NB4 (cell line): Measurements from ENCODE around the gene FIBCD1.

ENCODE experiments used
- POLR2A ChIP-seq: IDR thresholded peaks from 2 replicates; pipeline ENCODE4 v1.6.1; 2011; ENCODE audit warnings: mild to moderate bottlenecking; ENCODE audit not compliant: insufficient read length; ENCODE audit errors: extremely low read depth
- TF ChIP-seq, protein P1 (sequence below): IDR thresholded peaks from one replicate; pipeline ENCODE4 v1.5.1; 2012; ENCODE audit warnings: low read depth, low read length

DNA sequence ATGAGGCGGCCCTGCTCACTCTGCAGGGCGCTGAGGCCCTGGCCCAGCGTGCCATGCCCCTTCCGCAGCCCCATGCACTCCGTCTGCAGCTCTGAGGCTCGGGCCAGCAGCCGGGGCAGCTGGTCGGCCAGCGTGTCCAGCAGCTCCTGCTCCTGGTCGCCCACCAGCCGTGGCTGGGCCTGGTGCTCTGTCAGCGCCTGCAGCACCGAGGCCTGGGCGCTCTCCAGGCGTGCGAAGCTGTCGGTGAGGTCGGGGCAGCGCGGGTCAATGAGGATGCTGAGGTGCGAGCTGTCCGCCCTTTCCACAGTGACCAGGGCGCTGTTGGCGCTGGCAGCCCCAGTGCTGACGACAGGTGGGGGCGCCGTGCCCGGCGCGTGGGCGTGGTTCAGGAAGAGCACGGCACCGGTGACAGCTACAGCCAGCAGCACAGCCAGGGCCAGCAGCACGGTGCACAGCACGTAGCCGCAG is 9.4 kb downstream of the FIBCD1 start:
- TF ChIP-seq, protein P1, sequence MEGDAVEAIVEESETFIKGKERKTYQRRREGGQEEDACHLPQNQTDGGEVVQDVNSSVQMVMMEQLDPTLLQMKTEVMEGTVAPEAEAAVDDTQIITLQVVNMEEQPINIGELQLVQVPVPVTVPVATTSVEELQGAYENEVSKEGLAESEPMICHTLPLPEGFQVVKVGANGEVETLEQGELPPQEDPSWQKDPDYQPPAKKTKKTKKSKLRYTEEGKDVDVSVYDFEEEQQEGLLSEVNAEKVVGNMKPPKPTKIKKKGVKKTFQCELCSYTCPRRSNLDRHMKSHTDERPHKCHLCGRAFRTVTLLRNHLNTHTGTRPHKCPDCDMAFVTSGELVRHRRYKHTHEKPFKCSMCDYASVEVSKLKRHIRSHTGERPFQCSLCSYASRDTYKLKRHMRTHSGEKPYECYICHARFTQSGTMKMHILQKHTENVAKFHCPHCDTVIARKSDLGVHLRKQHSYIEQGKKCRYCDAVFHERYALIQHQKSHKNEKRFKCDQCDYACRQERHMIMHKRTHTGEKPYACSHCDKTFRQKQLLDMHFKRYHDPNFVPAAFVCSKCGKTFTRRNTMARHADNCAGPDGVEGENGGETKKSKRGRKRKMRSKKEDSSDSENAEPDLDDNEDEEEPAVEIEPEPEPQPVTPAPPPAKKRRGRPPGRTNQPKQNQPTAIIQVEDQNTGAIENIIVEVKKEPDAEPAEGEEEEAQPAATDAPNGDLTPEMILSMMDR: no peak
- TF ChIP-seq POLR2A: no peak
